Measurements from ENCODE around the gene HDAC11.

DNA sequence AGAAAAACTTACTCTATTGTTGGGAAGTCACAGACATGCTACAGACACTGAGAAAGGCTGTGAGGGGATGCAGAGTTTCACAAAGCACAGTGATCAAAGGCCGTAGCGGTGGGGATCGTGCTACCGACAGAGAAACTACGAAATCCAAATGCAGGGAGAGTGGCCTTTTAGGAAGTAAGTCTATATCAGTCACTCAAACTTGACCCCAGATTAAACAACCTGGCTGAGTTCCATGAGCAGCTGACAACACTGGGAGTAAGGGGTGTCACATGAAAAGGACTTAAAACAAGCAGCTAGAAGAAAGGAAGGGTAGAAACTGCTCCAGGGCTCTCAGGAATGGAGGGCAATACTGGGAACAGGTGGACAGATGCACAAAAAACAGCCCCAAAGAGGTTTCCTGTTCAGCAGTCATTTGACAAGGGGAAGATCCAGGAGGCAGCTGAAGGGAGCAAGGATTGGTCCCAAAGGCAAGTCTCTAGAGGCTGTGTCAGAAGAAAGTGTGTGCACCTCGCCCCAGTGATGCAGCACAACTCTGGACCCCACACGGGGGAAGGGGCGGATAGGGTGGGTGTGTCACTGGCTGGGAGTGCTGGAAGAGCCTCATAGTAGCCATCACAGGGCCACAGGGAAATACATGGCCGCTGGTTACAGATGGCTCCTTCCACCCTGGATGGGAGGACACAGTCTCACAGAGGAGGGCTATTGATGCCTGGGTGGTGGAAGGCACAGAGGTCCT, 20.3 kb upstream of the HDAC11 start:
- TF ChIP-seq EP300 (IDR thresholded peaks at IDR 0.05; ENCODE audit: low read depth): no peak
- TF ChIP-seq, protein P1, sequence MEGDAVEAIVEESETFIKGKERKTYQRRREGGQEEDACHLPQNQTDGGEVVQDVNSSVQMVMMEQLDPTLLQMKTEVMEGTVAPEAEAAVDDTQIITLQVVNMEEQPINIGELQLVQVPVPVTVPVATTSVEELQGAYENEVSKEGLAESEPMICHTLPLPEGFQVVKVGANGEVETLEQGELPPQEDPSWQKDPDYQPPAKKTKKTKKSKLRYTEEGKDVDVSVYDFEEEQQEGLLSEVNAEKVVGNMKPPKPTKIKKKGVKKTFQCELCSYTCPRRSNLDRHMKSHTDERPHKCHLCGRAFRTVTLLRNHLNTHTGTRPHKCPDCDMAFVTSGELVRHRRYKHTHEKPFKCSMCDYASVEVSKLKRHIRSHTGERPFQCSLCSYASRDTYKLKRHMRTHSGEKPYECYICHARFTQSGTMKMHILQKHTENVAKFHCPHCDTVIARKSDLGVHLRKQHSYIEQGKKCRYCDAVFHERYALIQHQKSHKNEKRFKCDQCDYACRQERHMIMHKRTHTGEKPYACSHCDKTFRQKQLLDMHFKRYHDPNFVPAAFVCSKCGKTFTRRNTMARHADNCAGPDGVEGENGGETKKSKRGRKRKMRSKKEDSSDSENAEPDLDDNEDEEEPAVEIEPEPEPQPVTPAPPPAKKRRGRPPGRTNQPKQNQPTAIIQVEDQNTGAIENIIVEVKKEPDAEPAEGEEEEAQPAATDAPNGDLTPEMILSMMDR (IDR thresholded peaks at IDR 0.05): no peak
